Measurements from ENCODE around the gene SRGN.

DNA sequence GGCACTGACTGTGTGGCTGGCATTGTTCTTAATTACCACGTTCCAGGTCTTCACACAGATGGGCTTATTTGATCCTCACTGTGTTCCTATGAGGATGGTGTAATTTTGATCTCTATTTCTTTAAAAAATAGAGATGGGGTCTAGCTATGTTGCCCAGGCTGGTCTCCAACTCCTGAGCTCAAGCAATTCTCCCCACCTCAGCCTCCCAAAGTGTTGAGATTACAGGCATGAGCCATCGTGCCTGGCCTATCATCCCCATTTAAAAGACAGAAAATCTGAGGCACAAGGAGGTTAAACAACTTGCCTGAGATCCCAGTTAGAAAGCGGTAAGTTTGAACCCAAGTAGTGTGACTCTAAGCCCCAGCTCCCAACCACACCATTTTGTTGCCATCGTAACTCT lies 17.0 kb upstream of the SRGN start:
- TF ChIP-seq CTCF (IDR thresholded peaks at IDR 0.05) (no peak), POLR2A (IDR thresholded peaks at IDR 0.05) (no peak)

All from thyroid gland (tissue), 4 donors.